PC-3 (cell line): ENCODE results near the gene ABCC12.

Experiments
- EZH2 ChIP-seq: fragments of 300-600 bp; sonication (generic); IDR thresholded peaks from one replicate; pipeline ENCODE4 v1.6.1; 2017; ENCODE audit warnings: antibody characterized with exemption, mild to moderate bottlenecking, low read length; ENCODE audit not compliant: unreplicated experiment
- EZH2phosphoT487 ChIP-seq: fragments of 300-600 bp; sonication (generic); IDR thresholded peaks from 2 replicates; pipeline ENCODE4 v1.6.1; 2018; ENCODE audit warnings: mild to moderate bottlenecking, antibody characterized with exemption, low read length, borderline replicate concordance
- TF ChIP-seq, protein P1 (sequence below): fragments of 300-600 bp; sonication (generic); conservative IDR thresholded peaks from 2 replicates; pipeline ENCODE4 v1.5.1; 2017; ENCODE audit warnings: antibody characterized with exemption, low read depth, mild to moderate bottlenecking, low read length

DNA sequence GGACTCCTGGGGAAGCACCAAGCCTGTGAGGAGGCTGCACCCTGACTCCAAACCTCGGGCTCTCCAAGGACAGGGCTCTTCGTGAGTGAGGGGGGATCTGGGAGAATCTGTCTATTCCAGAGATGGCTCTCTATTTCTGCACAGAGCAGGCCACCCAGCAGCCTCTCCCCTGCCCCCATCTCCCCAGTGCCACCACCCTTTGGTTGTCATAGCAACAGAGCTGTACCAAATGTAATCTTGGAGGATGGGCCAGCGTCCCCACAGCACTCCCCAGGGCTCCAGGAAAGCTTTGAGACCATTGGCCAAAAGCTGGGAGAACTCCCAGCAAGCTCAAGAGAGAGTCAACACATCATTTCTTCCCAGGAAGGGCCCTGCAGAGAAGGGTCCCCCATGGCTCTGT lies 49.3 kb downstream of the ABCC12 start:
- no peak for TF ChIP-seq EZH2
- TF ChIP-seq, protein P1, sequence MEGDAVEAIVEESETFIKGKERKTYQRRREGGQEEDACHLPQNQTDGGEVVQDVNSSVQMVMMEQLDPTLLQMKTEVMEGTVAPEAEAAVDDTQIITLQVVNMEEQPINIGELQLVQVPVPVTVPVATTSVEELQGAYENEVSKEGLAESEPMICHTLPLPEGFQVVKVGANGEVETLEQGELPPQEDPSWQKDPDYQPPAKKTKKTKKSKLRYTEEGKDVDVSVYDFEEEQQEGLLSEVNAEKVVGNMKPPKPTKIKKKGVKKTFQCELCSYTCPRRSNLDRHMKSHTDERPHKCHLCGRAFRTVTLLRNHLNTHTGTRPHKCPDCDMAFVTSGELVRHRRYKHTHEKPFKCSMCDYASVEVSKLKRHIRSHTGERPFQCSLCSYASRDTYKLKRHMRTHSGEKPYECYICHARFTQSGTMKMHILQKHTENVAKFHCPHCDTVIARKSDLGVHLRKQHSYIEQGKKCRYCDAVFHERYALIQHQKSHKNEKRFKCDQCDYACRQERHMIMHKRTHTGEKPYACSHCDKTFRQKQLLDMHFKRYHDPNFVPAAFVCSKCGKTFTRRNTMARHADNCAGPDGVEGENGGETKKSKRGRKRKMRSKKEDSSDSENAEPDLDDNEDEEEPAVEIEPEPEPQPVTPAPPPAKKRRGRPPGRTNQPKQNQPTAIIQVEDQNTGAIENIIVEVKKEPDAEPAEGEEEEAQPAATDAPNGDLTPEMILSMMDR, result no peak
- no peak for TF ChIP-seq EZH2phosphoT487
